Osteocyte (in vitro differentiated cells): ENCODE results near the gene RNF151. TPM values are rescaled to one million over a fixed set of nuclear protein-coding genes. Genes with fewer than 3 reads are reported as not detected.
A peak's percentile ranks its signal among the peaks of the same experiment; 100 is the strongest.

Experiments used
- DNase-seq: peaks from one replicate; pipeline ENCODE4 v3.0.0; 2021; ENCODE audit warnings: mixed read lengths; ENCODE audit not compliant: unreplicated experiment; ENCODE audit errors: extremely low spot score
- H3K27ac Mint-ChIP-seq: one replicate; pipeline ENCODE4 v1.8.0; 2021; ENCODE audit warnings: mild to moderate bottlenecking, mixed read lengths; ENCODE audit not compliant: unreplicated experiment
- H3K27me3 Mint-ChIP-seq: one replicate; pipeline ENCODE4 v1.8.0; 2021; ENCODE audit warnings: mixed read lengths; ENCODE audit not compliant: unreplicated experiment
- H3K36me3 Mint-ChIP-seq: one replicate; pipeline ENCODE4 v1.8.0; 2021; ENCODE audit warnings: mixed read lengths; ENCODE audit not compliant: unreplicated experiment
- H3K4me1 Mint-ChIP-seq: one replicate; pipeline ENCODE4 v1.8.0; 2021; ENCODE audit warnings: mixed read lengths; ENCODE audit not compliant: unreplicated experiment
- H3K4me3 Mint-ChIP-seq: one replicate; pipeline ENCODE4 v1.8.0; 2021; ENCODE audit warnings: mild to moderate bottlenecking, moderate library complexity, mixed read lengths; ENCODE audit not compliant: unreplicated experiment
- H3K9me3 Mint-ChIP-seq: one replicate; pipeline ENCODE4 v1.8.0; 2021; ENCODE audit warnings: mixed read lengths; ENCODE audit not compliant: unreplicated experiment
- CTCF ChIP-seq: fragments of 200-600 bp; sonication (generic); IDR thresholded peaks from 2 replicates; pipeline ENCODE4 v1.5.0; 2021; ENCODE audit warnings: antibody characterized with exemption, mild to moderate bottlenecking, moderate library complexity
- total RNA-seq: library from RNA; stranded (reverse); gene quantifications from 2 replicates; pipeline ENCODE4 v1.2.1, GENCODE V29; 2021

Gene RNF151
- total RNA-seq, 1 donor from 2014 or later: 0.46 TPM

DNA sequence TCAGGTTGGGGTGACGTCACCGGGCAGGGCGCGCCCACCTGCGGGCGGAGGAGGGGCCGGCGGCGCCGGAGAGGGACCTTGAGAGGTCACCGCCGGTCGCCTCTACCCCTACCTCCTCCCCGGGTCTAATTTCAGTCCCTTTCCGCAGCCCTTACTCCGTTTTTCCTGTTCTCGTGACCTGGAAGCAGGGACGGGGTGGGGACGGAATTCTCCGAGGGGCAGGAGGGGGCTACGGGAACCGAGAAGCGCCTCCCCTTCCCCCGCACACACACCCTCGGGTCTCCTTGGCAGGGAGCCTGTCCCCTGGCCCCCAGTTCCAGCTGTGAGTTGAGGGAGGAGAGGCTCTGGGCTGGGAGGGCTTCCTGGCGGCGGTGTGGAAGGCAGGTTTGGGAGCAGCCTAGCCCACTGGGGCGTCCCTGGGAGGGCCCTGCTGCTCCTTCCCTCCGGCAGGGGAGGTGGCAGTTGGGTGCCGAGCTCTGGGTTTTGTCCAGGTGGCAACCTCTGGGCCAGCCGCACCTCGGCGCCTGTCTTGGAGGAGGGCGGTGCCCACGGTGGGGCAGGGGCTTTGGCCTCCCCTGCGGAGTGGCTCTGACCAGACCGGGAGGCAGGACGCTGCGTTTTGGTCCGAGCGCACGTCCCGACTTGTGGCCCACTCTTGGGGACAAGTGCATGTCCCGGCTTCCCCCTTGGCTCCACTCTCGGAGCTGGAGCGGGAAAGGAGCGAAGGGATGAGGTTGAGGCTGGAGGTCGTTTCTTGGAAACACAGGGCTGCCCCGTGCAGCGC lies 23.9 kb downstream of the RNF151 start:
- Mint-ChIP-seq H3K4me3 (peak overlapping the region; percentile 14), H3K36me3 (peaks cover 12% of the 10 kb centered on the region), H3K27ac (no peak overlapping the region), H3K4me1 (peaks cover 6% of the 10 kb centered on the region), H3K9me3 (no peaks in the 10 kb centered on the region), H3K27me3 (peaks cover 10% of the 10 kb centered on the region)
- DNase-seq: no peak
- no peak for TF ChIP-seq CTCF

GRCh38 chr16:1991135-1991551 lies 24.5 kb downstream of the RNF151 start:
- Mint-ChIP-seq H3K4me1 (peaks cover 6% of the 10 kb centered on the region), H3K36me3 (peaks cover 12% of the 10 kb centered on the region), H3K4me3 (no peak overlapping the region), H3K27ac (no peak overlapping the region), H3K27me3 (peaks cover 10% of the 10 kb centered on the region), H3K9me3 (no peaks in the 10 kb centered on the region)
- no peak for DNase-seq
- no peak for TF ChIP-seq CTCF

GRCh38 chr16:1991588-1991947 lies 24.9 kb downstream of the RNF151 start:
- H3K4me3 Mint-ChIP-seq: peak overlapping the region; percentile 26
- peaks cover 8% of the 10 kb centered on the region for H3K36me3 Mint-ChIP-seq
- TF ChIP-seq CTCF: no peak
- H3K4me1 Mint-ChIP-seq: peaks cover 6% of the 10 kb centered on the region
- no peak for DNase-seq
- H3K9me3 Mint-ChIP-seq: no peaks in the 10 kb centered on the region
- no peak overlapping the region for H3K27ac Mint-ChIP-seq
- peaks cover 10% of the 10 kb centered on the region for H3K27me3 Mint-ChIP-seq

GRCh38 chr16:1991948-1992703 lies 25.5 kb downstream of the RNF151 start:
- Mint-ChIP-seq H3K4me3 (peak overlapping the region; percentile 50), H3K27me3 (peaks cover 10% of the 10 kb centered on the region), H3K27ac (no peak overlapping the region), H3K36me3 (peaks cover 3% of the 10 kb centered on the region), H3K9me3 (no peaks in the 10 kb centered on the region), H3K4me1 (peaks cover 6% of the 10 kb centered on the region)
- DNase-seq: peak; percentile 95
- TF ChIP-seq CTCF: no peak

GRCh38 chr16:1992704-1993317 lies 26.2 kb downstream of the RNF151 start:
- no peak overlapping the region for H3K4me3 Mint-ChIP-seq
- no peak overlapping the region for H3K27ac Mint-ChIP-seq
- peaks cover 10% of the 10 kb centered on the region for H3K27me3 Mint-ChIP-seq
- DNase-seq: no peak
- H3K9me3 Mint-ChIP-seq: no peaks in the 10 kb centered on the region
- peaks cover 6% of the 10 kb centered on the region for H3K4me1 Mint-ChIP-seq
- no peak for TF ChIP-seq CTCF
- peaks cover 6% of the 10 kb centered on the region for H3K36me3 Mint-ChIP-seq
